CD4-positive, alpha-beta memory T cell (primary cell): ENCODE data around the gene RASA4B. TPM values are rescaled to one million over a fixed set of nuclear protein-coding genes. Genes with fewer than 3 reads are reported as not detected.
"Not testable (repeated sequence)": the region's sequence is repeated elsewhere in the genome, so short reads cannot be mapped to it uniquely, and the experiment has no call there.

Experiments
- CTCF ChIA-PET: fragments of 350-600 bp; sonication (Branson Sonifier 250); formaldehyde crosslinking; loops from one replicate; lab custom pipeline; 2021; ENCODE audit warnings: inconsistent platforms; ENCODE audit not compliant: partially characterized antibody; lab: Charles Lee
- POLR2A ChIA-PET: fragments of 350-600 bp; sonication (Branson Sonifier 250); formaldehyde crosslinking; loops from one replicate; lab custom pipeline; 2021; ENCODE audit not compliant: partially characterized antibody; lab: Charles Lee
- DNase-seq, 5 donors: peaks; one replicate each; pipeline versions ENCODE4 v3.0.0 to v3.0.0-alpha.2; 2020 to 2022; ENCODE audit warnings: mixed read lengths in 1 of 5
- H3K27ac ChIP-seq: one replicate; pipeline ENCODE4 v1.7.0; 2013; ENCODE audit warnings: low read depth, low read length
- H3K27me3 ChIP-seq: 2 replicates; pipeline ENCODE4 v1.7.0; 2013; ENCODE audit warnings: mild to moderate bottlenecking, low read length, moderate library complexity; ENCODE audit not compliant: insufficient read depth
- H3K36me3 ChIP-seq: 2 replicates; pipeline ENCODE4 v1.7.0; 2013; ENCODE audit warnings: mild to moderate bottlenecking, low read length, moderate library complexity; ENCODE audit not compliant: insufficient read depth
- H3K4me1 ChIP-seq: 2 replicates; pipeline ENCODE4 v1.7.0; 2013; ENCODE audit warnings: mild to moderate bottlenecking, low read length, moderate library complexity; ENCODE audit not compliant: insufficient read depth
- H3K4me3 ChIP-seq, 2 donors: one replicate each; pipeline ENCODE4 v1.7.0; 2013; ENCODE audit warnings: low read length in 2 of 2, mild to moderate bottlenecking in 1 of 2
- H3K9me3 ChIP-seq, 2 donors: one replicate each; pipeline ENCODE4 v1.7.0; 2013; ENCODE audit warnings: low read length in 2 of 2, control low read depth in 1 of 2; ENCODE audit not compliant: control insufficient read depth in 1 of 2
- H3K27ac Mint-ChIP-seq, 7 donors: one replicate each; pipeline ENCODE4 v1.8.0; 2020 to 2021; ENCODE audit warnings: mixed read lengths in 7 of 7, mild to moderate bottlenecking in 6 of 7, inconsistent platforms in 3 of 7, moderate library complexity in 3 of 7
- H3K27me3 Mint-ChIP-seq, 2 donors: one replicate each; pipeline ENCODE4 v1.8.0; 2020 to 2021; ENCODE audit warnings: mixed read lengths in 2 of 2
- H3K36me3 Mint-ChIP-seq, 2 donors: one replicate each; pipeline ENCODE4 v1.8.0; 2020 to 2021; ENCODE audit warnings: mixed read lengths in 2 of 2, inconsistent platforms in 1 of 2, mild to moderate bottlenecking in 1 of 2
- H3K4me1 Mint-ChIP-seq, 4 donors: one replicate each; pipeline ENCODE4 v1.8.0; 2020 to 2021; ENCODE audit warnings: mixed read lengths in 4 of 4, mild to moderate bottlenecking in 1 of 4
- H3K4me3 Mint-ChIP-seq, 8 donors: one replicate each; pipeline ENCODE4 v1.8.0; 2020 to 2021; ENCODE audit warnings: mixed read lengths in 8 of 8, mild to moderate bottlenecking in 7 of 8, moderate library complexity in 6 of 8, inconsistent platforms in 3 of 8
- H3K9me3 Mint-ChIP-seq, 8 donors: one replicate each; pipeline ENCODE4 v1.8.0; 2020 to 2021; ENCODE audit warnings: mixed read lengths in 8 of 8, mild to moderate bottlenecking in 5 of 8, inconsistent platforms in 3 of 8, moderate library complexity in 1 of 8
- intact Hi-C: fragments of 100-400 bp; cut with micrococcal nuclease; formaldehyde crosslinking; loops from one replicate; pipeline ENCODE4 v1.15.1; 2023
- polyA plus RNA-seq, 2 donors: library from polyadenylated mRNA; unstranded; fragments of 300-500 nt; fragmentation: Illumina TruSeq; gene quantifications; one replicate each; pipeline ENCODE4 v1.2.3, GENCODE V29; 2021
- total RNA-seq, 2 experiments: library from RNA; stranded (reverse); gene quantifications; one replicate each; pipeline ENCODE4 v1.2.3, GENCODE V29; 2021

The RASA4B gene
- total and polyA plus RNA-seq, 4 experiments from 2014 or later, result 5.0 to 15.8 (median 13.4) TPM

GRCh38 chr7:102510575-102510974 is 7.0 kb downstream of the RASA4B start:
- H3K9me3 Mint-ChIP-seq, H3K27me3 Mint-ChIP-seq, H3K27me3 ChIP-seq, H3K36me3 Mint-ChIP-seq, H3K36me3 ChIP-seq, CTCF ChIA-PET, DNase-seq, H3K4me1 ChIP-seq, H3K4me3 Mint-ChIP-seq, H3K27ac Mint-ChIP-seq, H3K9me3 ChIP-seq, intact Hi-C loops, H3K4me1 Mint-ChIP-seq, H3K4me3 ChIP-seq, H3K27ac ChIP-seq, POLR2A ChIA-PET: not testable (repeated sequence)

- POLR2A ChIA-PET, H3K4me3 Mint-ChIP-seq, CTCF ChIA-PET: not testable (repeated sequence)
Measured at GRCh38 chr7:102507410-102508088, 10.0 kb downstream of the RASA4B start.

DNA sequence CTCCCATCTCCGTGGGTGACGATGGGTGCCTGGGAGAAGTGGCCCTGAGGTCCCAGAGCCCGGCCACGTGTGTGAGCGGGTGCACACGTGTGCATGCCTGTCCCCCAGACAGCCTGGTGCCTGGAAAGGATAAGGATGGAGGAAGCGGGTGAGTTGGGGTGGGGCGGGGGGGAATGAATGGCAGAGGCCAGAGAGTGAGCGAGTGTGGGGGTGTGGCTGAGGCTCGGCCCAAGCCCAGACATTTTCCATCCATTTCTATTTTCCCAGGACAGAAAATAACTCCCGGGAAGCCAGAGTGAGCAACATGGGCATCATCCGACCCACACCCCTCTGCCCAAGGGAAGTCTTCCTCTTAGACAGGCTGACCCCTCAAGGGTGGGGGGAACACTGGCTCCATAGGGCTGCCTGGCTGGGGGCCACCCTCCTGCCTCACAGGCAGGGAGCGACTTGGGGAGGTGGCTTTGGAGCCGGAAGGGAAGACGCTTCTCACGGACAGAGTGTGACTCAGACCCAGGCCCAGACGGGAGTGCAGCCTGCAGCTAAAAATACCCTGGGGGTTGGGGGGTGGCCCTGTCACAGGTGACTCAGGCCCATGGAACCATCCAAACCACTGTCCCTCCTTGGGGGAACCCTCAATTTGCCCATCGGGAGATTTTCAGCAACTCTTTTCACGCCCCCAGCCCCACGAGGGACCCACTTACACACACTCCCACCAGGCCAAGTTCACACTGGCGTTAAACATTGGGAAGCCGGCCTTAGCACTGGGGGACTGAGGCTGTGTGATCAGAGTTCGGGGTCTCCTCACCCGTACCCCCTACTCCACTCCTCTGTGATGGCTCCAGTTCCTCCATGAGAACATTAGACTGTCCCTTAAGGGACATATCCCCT is 12.0 kb downstream of the RASA4B start:
- POLR2A ChIA-PET, CTCF ChIA-PET, H3K36me3 Mint-ChIP-seq, H3K4me3 Mint-ChIP-seq, H3K4me1 Mint-ChIP-seq, H3K27ac ChIP-seq, DNase-seq, H3K4me1 ChIP-seq, H3K9me3 Mint-ChIP-seq, H3K4me3 ChIP-seq, H3K27me3 ChIP-seq, intact Hi-C loops, H3K27me3 Mint-ChIP-seq, H3K36me3 ChIP-seq, H3K27ac Mint-ChIP-seq, H3K9me3 ChIP-seq: not testable (repeated sequence)

More at GRCh38 chr7:102507410-102508088, 10.0 kb downstream of the RASA4B start:
- H3K9me3 Mint-ChIP-seq, intact Hi-C loops, DNase-seq, H3K36me3 ChIP-seq, H3K4me3 ChIP-seq, H3K9me3 ChIP-seq, H3K27me3 Mint-ChIP-seq, H3K27ac ChIP-seq, H3K4me1 Mint-ChIP-seq, H3K4me1 ChIP-seq, H3K27me3 ChIP-seq, H3K36me3 Mint-ChIP-seq, H3K27ac Mint-ChIP-seq: not testable (repeated sequence)

DNA sequence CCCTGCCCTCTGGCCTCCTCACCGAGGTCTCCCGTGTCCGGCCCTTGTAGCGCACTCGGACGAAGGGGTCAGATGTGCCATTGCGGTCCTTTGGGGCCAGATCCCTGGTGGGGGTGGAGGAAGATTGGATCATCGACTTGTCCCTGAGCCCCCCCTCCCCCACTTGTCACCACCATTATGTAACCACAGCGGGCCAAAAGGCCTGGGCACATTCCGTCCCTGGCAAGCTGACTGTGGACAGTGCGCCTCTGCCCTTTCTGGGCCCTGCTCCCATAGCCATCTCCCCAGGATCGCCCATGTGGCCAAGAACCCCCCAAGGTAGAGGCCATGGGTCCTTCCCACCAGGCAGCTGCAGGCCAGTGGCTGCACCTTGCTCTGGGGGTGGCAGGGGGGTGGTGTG is 14.4 kb downstream of the RASA4B start:
- H3K36me3 Mint-ChIP-seq, CTCF ChIA-PET, H3K4me3 ChIP-seq, H3K27ac Mint-ChIP-seq, H3K9me3 ChIP-seq, H3K36me3 ChIP-seq, H3K4me1 Mint-ChIP-seq, intact Hi-C loops, H3K4me3 Mint-ChIP-seq, H3K27ac ChIP-seq, H3K27me3 Mint-ChIP-seq, POLR2A ChIA-PET, H3K4me1 ChIP-seq, DNase-seq, H3K9me3 Mint-ChIP-seq, H3K27me3 ChIP-seq: not testable (repeated sequence)

DNA sequence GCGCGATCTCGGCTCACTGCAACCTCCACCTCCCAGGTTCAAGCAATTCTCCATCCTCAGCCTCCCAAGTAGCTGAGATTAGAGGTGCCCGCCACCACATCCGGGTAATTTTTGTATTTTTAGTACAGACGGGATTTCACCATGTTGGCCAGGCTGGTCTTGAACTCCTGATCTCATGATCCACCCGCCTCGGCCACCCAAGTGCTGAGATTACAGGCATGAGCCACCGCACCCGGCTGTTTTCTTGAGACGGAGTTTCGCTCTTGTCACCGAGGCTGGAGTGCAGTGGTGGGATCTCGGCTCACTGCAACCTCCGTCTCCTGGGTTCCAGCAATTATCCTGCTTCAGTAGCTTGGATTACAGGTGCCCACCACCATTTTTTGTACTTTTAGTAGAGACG is 19.3 kb downstream of the RASA4B start:
- H3K9me3 Mint-ChIP-seq, H3K4me3 Mint-ChIP-seq, H3K36me3 Mint-ChIP-seq, H3K4me3 ChIP-seq, H3K4me1 ChIP-seq, H3K4me1 Mint-ChIP-seq, intact Hi-C loops, H3K27me3 ChIP-seq, CTCF ChIA-PET, H3K27ac Mint-ChIP-seq, H3K27ac ChIP-seq, H3K36me3 ChIP-seq, H3K9me3 ChIP-seq, POLR2A ChIA-PET, H3K27me3 Mint-ChIP-seq, DNase-seq: not testable (repeated sequence)

DNA sequence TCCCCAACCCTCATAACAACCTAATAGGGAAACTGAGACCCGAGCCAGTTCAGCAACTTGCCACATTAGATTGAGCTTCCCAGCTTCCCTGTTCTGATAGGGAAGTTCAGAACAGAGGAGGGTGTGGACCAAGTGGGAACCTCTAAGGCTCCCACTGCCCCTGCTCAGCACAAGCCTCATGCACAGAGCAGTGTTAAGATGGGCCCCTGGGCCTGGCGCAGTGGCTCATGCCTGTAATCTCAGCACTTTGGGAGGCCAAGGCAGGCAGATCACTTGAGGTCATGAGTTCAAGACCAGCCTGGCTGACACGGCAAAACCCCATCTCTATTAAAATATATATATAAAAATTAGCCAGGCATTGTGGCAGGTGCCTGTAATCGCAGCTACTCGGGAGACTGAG is 20.3 kb downstream of the RASA4B start:
- H3K27ac ChIP-seq, H3K4me1 Mint-ChIP-seq, H3K9me3 ChIP-seq, intact Hi-C loops, H3K27me3 ChIP-seq, H3K27me3 Mint-ChIP-seq, POLR2A ChIA-PET, H3K4me1 ChIP-seq, DNase-seq, H3K36me3 ChIP-seq, CTCF ChIA-PET, H3K4me3 Mint-ChIP-seq, H3K36me3 Mint-ChIP-seq, H3K4me3 ChIP-seq, H3K27ac Mint-ChIP-seq, H3K9me3 Mint-ChIP-seq: not testable (repeated sequence)

GRCh38 chr7:102496861-102497260 is 20.7 kb downstream of the RASA4B start:
- H3K4me1 ChIP-seq, H3K9me3 Mint-ChIP-seq, H3K27ac ChIP-seq, H3K27me3 Mint-ChIP-seq, CTCF ChIA-PET, H3K4me3 Mint-ChIP-seq, DNase-seq, intact Hi-C loops, H3K4me3 ChIP-seq, H3K27me3 ChIP-seq, H3K36me3 Mint-ChIP-seq, H3K36me3 ChIP-seq, H3K4me1 Mint-ChIP-seq, H3K9me3 ChIP-seq, POLR2A ChIA-PET, H3K27ac Mint-ChIP-seq: not testable (repeated sequence)
